Measurements from ENCODE around the gene CBX7. TPM values are rescaled to one million over a fixed set of nuclear protein-coding genes. Genes with fewer than 3 reads are reported as not detected.

CBX7 gene
- total and polyA plus RNA-seq, 2 experiments from 2014 or later, result 2.6 to 11.5 TPM

DNA sequence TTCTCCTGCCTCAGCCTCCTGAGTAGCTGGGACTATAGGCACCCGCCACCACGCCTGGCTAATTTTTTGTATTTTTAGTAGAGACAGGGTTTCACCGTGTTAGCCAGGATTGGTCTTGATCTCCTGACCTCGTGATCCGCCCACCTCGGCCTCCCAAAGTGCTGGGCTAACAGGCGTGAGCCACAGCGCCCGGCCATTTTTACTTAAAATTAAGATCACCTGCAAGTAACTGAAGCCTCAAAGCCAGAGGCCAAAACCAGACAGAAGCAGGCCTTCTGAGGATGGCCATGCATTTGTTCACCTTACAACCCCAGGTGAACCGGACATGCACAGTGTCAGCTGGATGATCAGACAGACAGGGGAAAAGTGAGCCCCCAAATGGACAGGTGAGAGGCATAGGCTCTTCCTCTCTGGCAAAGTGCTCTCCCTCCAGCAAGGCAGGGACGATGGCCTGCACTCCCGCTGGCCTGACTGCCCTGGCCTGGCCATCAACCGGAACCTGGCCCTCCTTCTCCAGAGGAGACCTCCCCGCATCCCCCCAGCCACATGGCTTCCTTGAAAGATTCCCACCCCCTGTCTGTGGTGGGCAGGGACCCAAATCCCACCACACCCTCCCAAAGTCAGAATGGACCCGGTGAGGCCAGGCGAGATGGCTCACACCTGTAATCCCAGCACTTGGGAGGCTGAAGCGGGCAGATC is 29.6 kb downstream of the CBX7 start:
- TF ChIP-seq EZH2 (IDR thresholded peaks at IDR 0.05; ENCODE audit: low read depth, unreplicated experiment) (no peak), ZNF331 (CRISPR knock-in tag; IDR thresholded peaks at IDR 0.05; ENCODE audit: low read depth) (no peak), NANOG (IDR thresholded peaks at IDR 0.05; ENCODE audit: borderline replicate concordance) (no peak)
- Histone ChIP-seq H3K9me2 (ENCODE audit: insufficient read depth) (no peaks in the 10 kb centered on the region), H3K79me2 (replicated peaks; ENCODE audit: insufficient read depth) (no peaks in the 10 kb centered on the region), H3K36me3 (ENCODE audit: insufficient read depth) (no peaks in the 10 kb centered on the region), H3K27ac (ENCODE audit: low read depth) (no peak overlapping the region), H3K4me1 (ENCODE audit: insufficient read depth) (peaks cover 4% of the 10 kb centered on the region; the same call in 1 of the 2 replicates), H3K4me3 (no peak overlapping the region), H3K4me2 (no peak overlapping the region), H4K20me1 (replicated peaks; ENCODE audit: insufficient read depth) (no peaks in the 10 kb centered on the region), H3K27me3 (ENCODE audit: insufficient read depth) (no peaks in the 10 kb centered on the region; the same call in 1 of the 2 replicates), H2AFZ (no peak overlapping the region), H3F3A (replicated peaks; ENCODE audit: low read depth) (no peaks in the 10 kb centered on the region)
- peaks cover 5% of the 10 kb centered on the region for H3K4me1 Mint-ChIP-seq
- no peak overlapping the region for H3K4me3 Mint-ChIP-seq
- DNase-seq (ENCODE audit: low spot score), result no peak
- peaks cover 2% of the 10 kb centered on the region for H3K27me3 Mint-ChIP-seq (ENCODE audit: insufficient read depth, low read depth, poor library complexity)
- H3K27ac Mint-ChIP-seq, result no peak overlapping the region
- no peak for ATAC-seq
- H3K9me3 Mint-ChIP-seq, result no peaks in the 10 kb centered on the region; the same call in 2 of the 3 replicates
- no peaks in the 10 kb centered on the region for H3K36me3 Mint-ChIP-seq (ENCODE audit: low read depth)

DNA sequence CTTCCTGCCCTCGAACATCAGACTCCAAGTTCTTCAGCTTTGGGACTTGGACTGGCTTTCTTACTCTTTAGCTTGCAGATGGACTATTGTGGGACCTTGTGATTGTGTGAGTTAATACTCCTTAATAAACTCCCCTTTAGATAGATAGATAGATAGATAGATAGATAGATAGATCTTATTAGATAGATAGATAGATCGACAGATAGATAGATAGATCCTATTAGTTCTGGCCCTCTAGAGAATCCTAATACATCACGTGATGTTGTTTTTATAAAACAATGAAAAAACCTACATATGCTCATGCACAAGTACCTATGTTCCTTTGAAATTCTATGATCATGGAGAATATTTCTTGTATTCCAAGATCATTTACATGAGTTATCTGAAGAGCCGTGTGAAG is 31.5 kb downstream of the CBX7 start:
- Histone ChIP-seq H4K20me1 (replicated peaks; ENCODE audit: insufficient read depth) (no peaks in the 10 kb centered on the region), H3K4me1 (ENCODE audit: insufficient read depth) (peaks cover 8% of the 10 kb centered on the region), H2AFZ (no peak overlapping the region), H3K4me2 (no peak overlapping the region), H3K27ac (ENCODE audit: low read depth) (no peak overlapping the region), H3K27me3 (ENCODE audit: insufficient read depth) (peaks cover 16% of the 10 kb centered on the region), H3K4me3 (no peak overlapping the region), H3K36me3 (ENCODE audit: insufficient read depth) (no peaks in the 10 kb centered on the region), H3K79me2 (replicated peaks; ENCODE audit: insufficient read depth) (no peaks in the 10 kb centered on the region), H3K9me2 (ENCODE audit: insufficient read depth) (no peaks in the 10 kb centered on the region), H3F3A (replicated peaks; ENCODE audit: low read depth) (no peaks in the 10 kb centered on the region)
- DNase-seq (ENCODE audit: low spot score) (no peak), ATAC-seq (no peak)
- H3K27me3 Mint-ChIP-seq (ENCODE audit: insufficient read depth, low read depth, poor library complexity), result peaks cover 3% of the 10 kb centered on the region
- no peak overlapping the region for H3K4me3 Mint-ChIP-seq
- H3K9me3 Mint-ChIP-seq, result no peaks in the 10 kb centered on the region; the same call in 2 of the 3 replicates
- H3K36me3 Mint-ChIP-seq (ENCODE audit: low read depth), result no peaks in the 10 kb centered on the region
- H3K4me1 Mint-ChIP-seq, result peaks cover 14% of the 10 kb centered on the region
- H3K27ac Mint-ChIP-seq, result no peak overlapping the region
- TF ChIP-seq, protein P1, sequence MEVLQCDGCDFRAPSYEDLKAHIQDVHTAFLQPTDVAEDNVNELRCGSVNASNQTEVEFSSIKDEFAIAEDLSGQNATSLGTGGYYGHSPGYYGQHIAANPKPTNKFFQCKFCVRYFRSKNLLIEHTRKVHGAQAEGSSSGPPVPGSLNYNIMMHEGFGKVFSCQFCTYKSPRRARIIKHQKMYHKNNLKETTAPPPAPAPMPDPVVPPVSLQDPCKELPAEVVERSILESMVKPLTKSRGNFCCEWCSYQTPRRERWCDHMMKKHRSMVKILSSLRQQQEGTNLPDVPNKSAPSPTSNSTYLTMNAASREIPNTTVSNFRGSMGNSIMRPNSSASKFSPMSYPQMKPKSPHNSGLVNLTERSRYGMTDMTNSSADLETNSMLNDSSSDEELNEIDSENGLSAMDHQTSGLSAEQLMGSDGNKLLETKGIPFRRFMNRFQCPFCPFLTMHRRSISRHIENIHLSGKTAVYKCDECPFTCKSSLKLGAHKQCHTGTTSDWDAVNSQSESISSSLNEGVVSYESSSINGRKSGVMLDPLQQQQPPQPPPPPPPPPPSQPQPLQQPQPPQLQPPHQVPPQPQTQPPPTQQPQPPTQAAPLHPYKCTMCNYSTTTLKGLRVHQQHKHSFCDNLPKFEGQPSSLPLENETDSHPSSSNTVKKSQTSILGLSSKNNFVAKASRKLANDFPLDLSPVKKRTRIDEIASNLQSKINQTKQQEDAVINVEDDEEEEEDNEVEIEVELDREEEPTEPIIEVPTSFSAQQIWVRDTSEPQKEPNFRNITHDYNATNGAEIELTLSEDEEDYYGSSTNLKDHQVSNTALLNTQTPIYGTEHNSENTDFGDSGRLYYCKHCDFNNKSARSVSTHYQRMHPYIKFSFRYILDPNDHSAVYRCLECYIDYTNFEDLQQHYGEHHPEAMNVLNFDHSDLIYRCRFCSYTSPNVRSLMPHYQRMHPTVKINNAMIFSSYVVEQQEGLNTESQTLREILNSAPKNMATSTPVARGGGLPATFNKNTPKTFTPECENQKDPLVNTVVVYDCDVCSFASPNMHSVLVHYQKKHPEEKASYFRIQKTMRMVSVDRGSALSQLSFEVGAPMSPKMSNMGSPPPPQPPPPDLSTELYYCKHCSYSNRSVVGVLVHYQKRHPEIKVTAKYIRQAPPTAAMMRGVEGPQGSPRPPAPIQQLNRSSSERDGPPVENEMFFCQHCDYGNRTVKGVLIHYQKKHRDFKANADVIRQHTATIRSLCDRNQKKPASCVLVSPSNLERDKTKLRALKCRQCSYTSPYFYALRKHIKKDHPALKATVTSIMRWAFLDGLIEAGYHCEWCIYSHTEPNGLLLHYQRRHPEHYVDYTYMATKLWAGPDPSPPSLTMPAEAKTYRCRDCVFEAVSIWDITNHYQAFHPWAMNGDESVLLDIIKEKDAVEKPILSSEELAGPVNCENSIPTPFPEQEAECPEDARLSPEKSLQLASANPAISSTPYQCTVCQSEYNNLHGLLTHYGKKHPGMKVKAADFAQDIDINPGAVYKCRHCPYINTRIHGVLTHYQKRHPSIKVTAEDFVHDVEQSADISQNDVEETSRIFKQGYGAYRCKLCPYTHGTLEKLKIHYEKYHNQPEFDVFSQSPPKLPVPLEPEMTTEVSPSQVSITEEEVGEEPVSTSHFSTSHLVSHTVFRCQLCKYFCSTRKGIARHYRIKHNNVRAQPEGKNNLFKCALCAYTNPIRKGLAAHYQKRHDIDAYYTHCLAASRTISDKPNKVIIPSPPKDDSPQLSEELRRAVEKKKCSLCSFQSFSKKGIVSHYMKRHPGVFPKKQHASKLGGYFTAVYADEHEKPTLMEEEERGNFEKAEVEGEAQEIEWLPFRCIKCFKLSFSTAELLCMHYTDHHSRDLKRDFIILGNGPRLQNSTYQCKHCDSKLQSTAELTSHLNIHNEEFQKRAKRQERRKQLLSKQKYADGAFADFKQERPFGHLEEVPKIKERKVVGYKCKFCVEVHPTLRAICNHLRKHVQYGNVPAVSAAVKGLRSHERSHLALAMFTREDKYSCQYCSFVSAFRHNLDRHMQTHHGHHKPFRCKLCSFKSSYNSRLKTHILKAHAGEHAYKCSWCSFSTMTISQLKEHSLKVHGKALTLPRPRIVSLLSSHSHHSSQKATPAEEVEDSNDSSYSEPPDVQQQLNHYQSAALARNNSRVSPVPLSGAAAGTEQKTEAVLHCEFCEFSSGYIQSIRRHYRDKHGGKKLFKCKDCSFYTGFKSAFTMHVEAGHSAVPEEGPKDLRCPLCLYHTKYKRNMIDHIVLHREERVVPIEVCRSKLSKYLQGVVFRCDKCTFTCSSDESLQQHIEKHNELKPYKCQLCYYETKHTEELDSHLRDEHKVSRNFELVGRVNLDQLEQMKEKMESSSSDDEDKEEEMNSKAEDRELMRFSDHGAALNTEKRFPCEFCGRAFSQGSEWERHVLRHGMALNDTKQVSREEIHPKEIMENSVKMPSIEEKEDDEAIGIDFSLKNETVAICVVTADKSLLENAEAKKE (CRISPR knock-in tag; IDR thresholded peaks at IDR 0.05), result no peak
- TF ChIP-seq ZNF114 (CRISPR knock-in tag; IDR thresholded peaks at IDR 0.05) (no peak), POLR2AphosphoS5 (IDR thresholded peaks at IDR 0.05; ENCODE audit: low read depth) (no peak), STAT1 (IDR thresholded peaks at IDR 0.05; ENCODE audit: unreplicated experiment) (no peak), NANOG (IDR thresholded peaks at IDR 0.05; ENCODE audit: borderline replicate concordance) (no peak), JUNB (IDR thresholded peaks at IDR 0.05; ENCODE audit: unreplicated experiment) (no peak), EZH2phosphoT487 (IDR thresholded peaks at IDR 0.05; ENCODE audit: unreplicated experiment) (no peak)
- TF ChIP-seq, protein P2, sequence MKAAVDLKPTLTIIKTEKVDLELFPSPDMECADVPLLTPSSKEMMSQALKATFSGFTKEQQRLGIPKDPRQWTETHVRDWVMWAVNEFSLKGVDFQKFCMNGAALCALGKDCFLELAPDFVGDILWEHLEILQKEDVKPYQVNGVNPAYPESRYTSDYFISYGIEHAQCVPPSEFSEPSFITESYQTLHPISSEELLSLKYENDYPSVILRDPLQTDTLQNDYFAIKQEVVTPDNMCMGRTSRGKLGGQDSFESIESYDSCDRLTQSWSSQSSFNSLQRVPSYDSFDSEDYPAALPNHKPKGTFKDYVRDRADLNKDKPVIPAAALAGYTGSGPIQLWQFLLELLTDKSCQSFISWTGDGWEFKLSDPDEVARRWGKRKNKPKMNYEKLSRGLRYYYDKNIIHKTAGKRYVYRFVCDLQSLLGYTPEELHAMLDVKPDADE (IDR thresholded peaks at IDR 0.05), result no peak
- TF ChIP-seq, protein P3, sequence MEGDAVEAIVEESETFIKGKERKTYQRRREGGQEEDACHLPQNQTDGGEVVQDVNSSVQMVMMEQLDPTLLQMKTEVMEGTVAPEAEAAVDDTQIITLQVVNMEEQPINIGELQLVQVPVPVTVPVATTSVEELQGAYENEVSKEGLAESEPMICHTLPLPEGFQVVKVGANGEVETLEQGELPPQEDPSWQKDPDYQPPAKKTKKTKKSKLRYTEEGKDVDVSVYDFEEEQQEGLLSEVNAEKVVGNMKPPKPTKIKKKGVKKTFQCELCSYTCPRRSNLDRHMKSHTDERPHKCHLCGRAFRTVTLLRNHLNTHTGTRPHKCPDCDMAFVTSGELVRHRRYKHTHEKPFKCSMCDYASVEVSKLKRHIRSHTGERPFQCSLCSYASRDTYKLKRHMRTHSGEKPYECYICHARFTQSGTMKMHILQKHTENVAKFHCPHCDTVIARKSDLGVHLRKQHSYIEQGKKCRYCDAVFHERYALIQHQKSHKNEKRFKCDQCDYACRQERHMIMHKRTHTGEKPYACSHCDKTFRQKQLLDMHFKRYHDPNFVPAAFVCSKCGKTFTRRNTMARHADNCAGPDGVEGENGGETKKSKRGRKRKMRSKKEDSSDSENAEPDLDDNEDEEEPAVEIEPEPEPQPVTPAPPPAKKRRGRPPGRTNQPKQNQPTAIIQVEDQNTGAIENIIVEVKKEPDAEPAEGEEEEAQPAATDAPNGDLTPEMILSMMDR (conservative IDR thresholded peaks at IDR 0.05; ENCODE audit: low read depth in 2 of 2), result no peak

Data from GM23338 (cell line).